GM12873 (cell line): ENCODE measurements around the gene TEAD4.

Experiments used
- CTCF ChIP-seq: IDR thresholded peaks from 2 replicates; pipeline ENCODE4 v1.5.1; 2012; ENCODE audit warnings: low read depth, mild to moderate bottlenecking, moderate library complexity, low read length, control low read depth; ENCODE audit not compliant: insufficient read depth; ENCODE audit errors: missing control alignments

The TEAD4 gene

GRCh38 chr12:3061059-3061458, 101.9 kb downstream of the TEAD4 start:
- TF ChIP-seq CTCF, result no peak

GRCh38 chr12:3061501-3062215, 102.5 kb downstream of the TEAD4 start:
- no peak for TF ChIP-seq CTCF

- no peak for TF ChIP-seq CTCF
Measured at GRCh38 chr12:3065300-3065699, 106.1 kb downstream of the TEAD4 start.

- TF ChIP-seq CTCF, result no peak
Measured at GRCh38 chr12:3069714-3070113, 110.5 kb downstream of the TEAD4 start.

- no peak for TF ChIP-seq CTCF
Measured at GRCh38 chr12:3071107-3071506, 111.9 kb downstream of the TEAD4 start.

- TF ChIP-seq CTCF, result no peak
Measured at GRCh38 chr12:3071710-3072109, 112.5 kb downstream of the TEAD4 start.

GRCh38 chr12:3073438-3074250, 114.4 kb downstream of the TEAD4 start:
- peak; percentile 98 for TF ChIP-seq CTCF
